Measurements from ENCODE around the gene MYO18B. TPM values are rescaled to one million over a fixed set of nuclear protein-coding genes. Genes with fewer than 3 reads are reported as not detected.

MYO18B gene
- total RNA-seq, 1 donor = 0.31 TPM

GRCh38 chr22:25847451-25847850 lies 105.5 kb downstream of the MYO18B start:
- no peak overlapping the region for H3K4me3 ChIP-seq (ENCODE audit: low read length)
- no peaks in the 10 kb centered on the region for H3K9me3 ChIP-seq (ENCODE audit: low read depth, low read length)
- no peaks in the 10 kb centered on the region for H3K4me1 ChIP-seq (ENCODE audit: insufficient read depth, low read length)
- H3K27me3 ChIP-seq (ENCODE audit: insufficient read depth, low read length) = no peaks in the 10 kb centered on the region

DNA sequence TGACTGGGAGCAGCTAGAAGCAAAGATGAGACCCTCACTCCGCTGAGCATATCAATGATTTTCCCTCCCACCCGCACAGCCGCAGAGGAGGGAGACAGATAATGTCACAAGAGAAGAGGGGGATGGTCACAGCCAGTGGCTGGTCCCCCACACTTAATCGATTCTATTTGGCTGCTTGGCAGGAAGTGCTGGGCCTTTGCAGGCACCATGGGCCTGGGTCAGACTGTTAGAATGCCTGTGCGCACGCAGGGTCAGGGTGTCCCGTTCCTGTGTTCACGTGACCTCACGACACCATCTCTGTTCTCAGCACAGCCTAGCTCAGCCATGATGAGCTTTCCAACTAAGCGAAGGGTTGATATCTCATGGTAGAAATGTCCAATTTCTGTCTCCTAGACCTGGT lies 107.0 kb downstream of the MYO18B start:
- no peak overlapping the region for H3K4me3 ChIP-seq (ENCODE audit: low read length)
- no peaks in the 10 kb centered on the region for H3K4me1 ChIP-seq (ENCODE audit: insufficient read depth, low read length)
- H3K27me3 ChIP-seq (ENCODE audit: insufficient read depth, low read length) = no peaks in the 10 kb centered on the region
- no peaks in the 10 kb centered on the region for H3K9me3 ChIP-seq (ENCODE audit: low read depth, low read length)

- Histone ChIP-seq H3K9me3 (ENCODE audit: low read depth, low read length) (no peaks in the 10 kb centered on the region), H3K4me3 (ENCODE audit: low read length) (no peak overlapping the region), H3K27me3 (ENCODE audit: insufficient read depth, low read length) (no peaks in the 10 kb centered on the region), H3K4me1 (ENCODE audit: insufficient read depth, low read length) (no peaks in the 10 kb centered on the region)
Measured at GRCh38 chr22:25849522-25849921, 107.5 kb downstream of the MYO18B start.

GRCh38 chr22:25852223-25852622 lies 110.2 kb downstream of the MYO18B start:
- no peaks in the 10 kb centered on the region for H3K9me3 ChIP-seq (ENCODE audit: low read depth, low read length)
- no peak overlapping the region for H3K4me3 ChIP-seq (ENCODE audit: low read length)
- H3K27me3 ChIP-seq (ENCODE audit: insufficient read depth, low read length) = no peaks in the 10 kb centered on the region
- no peaks in the 10 kb centered on the region for H3K4me1 ChIP-seq (ENCODE audit: insufficient read depth, low read length)

DNA sequence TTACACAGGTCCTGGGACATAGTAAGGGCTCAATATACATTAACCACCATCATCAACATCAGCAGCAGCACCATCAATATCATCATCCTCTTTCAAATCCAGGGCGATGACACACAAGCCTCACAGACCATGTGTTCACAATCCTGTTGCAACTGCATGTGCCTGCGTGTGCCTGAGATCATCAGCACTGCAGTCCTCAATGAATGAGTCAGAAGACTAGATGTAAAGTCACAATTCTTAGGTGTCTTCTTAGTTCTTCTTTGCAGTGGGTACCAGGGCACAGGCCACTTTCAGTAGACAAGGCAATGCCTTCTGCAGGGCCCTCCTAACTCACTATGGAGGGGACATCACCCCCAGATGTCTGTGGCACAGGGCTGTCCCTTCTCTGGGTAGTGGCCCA lies 111.1 kb downstream of the MYO18B start:
- H3K4me3 ChIP-seq (ENCODE audit: low read length) = no peak overlapping the region
- no peaks in the 10 kb centered on the region for H3K4me1 ChIP-seq (ENCODE audit: insufficient read depth, low read length)
- no peaks in the 10 kb centered on the region for H3K9me3 ChIP-seq (ENCODE audit: low read depth, low read length)
- H3K27me3 ChIP-seq (ENCODE audit: insufficient read depth, low read length) = no peaks in the 10 kb centered on the region

- no peak overlapping the region for H3K4me3 ChIP-seq (ENCODE audit: low read length)
- H3K9me3 ChIP-seq (ENCODE audit: low read depth, low read length) = no peaks in the 10 kb centered on the region
- no peaks in the 10 kb centered on the region for H3K4me1 ChIP-seq (ENCODE audit: insufficient read depth, low read length)
- no peaks in the 10 kb centered on the region for H3K27me3 ChIP-seq (ENCODE audit: insufficient read depth, low read length)
Measured at GRCh38 chr22:25853501-25854284, 111.7 kb downstream of the MYO18B start.

DNA sequence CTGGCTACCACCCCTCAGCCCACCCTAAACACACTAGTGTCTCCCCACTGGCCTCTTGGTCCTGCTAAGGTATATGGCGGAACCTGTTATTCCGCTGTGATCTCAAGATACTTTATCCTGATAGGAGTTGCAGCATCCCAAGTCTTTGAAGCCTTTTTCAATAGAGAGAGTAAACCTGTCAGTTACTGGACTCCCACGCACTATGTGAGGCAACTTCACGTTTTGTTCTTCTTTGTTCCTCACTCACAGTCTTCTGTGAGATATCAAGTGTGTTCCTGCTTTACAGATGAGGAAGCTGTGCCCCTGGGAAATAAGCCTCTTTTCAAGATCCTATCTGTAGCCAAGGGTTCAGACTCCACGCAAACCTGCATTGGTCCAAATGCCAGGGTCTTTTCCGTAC lies 127.8 kb downstream of the MYO18B start:
- Histone ChIP-seq H3K4me3 (ENCODE audit: low read length) (no peak overlapping the region), H3K27me3 (ENCODE audit: insufficient read depth, low read length) (no peaks in the 10 kb centered on the region), H3K9me3 (ENCODE audit: low read depth, low read length) (no peaks in the 10 kb centered on the region), H3K4me1 (ENCODE audit: insufficient read depth, low read length) (no peaks in the 10 kb centered on the region)

DNA sequence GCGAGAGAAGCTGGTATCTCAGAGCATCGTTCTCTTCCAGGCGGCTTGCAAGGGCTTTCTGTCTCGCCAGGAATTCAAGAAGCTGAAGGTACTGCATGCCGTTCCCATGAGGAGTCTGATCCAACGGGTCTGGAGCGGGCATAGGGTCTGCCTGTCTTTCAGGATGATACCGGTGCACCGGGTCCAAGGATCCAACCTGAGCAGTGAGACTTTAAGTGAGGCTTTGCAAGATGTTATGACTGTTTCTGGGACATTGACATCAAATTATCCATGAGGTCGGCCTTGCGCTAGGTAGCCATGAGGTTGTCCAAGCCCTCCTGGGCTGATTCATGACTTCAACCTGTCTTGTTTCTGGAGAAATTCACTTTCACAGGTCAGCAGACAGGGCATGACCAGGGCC lies 132.3 kb downstream of the MYO18B start:
- Histone ChIP-seq H3K27me3 (ENCODE audit: insufficient read depth, low read length) (no peaks in the 10 kb centered on the region), H3K4me3 (ENCODE audit: low read length) (no peak overlapping the region), H3K9me3 (ENCODE audit: low read depth, low read length) (no peaks in the 10 kb centered on the region), H3K4me1 (ENCODE audit: insufficient read depth, low read length) (no peaks in the 10 kb centered on the region)

GRCh38 chr22:25875461-25875860 lies 133.5 kb downstream of the MYO18B start:
- Histone ChIP-seq H3K27me3 (ENCODE audit: insufficient read depth, low read length) (no peaks in the 10 kb centered on the region), H3K9me3 (ENCODE audit: low read depth, low read length) (no peaks in the 10 kb centered on the region), H3K4me1 (ENCODE audit: insufficient read depth, low read length) (no peaks in the 10 kb centered on the region), H3K4me3 (ENCODE audit: low read length) (no peak overlapping the region)

- Histone ChIP-seq H3K9me3 (ENCODE audit: low read depth, low read length) (no peaks in the 10 kb centered on the region), H3K4me1 (ENCODE audit: insufficient read depth, low read length) (no peaks in the 10 kb centered on the region), H3K4me3 (ENCODE audit: low read length) (no peak overlapping the region), H3K27me3 (ENCODE audit: insufficient read depth, low read length) (no peaks in the 10 kb centered on the region)
Measured at GRCh38 chr22:25876871-25877270, 134.9 kb downstream of the MYO18B start.

GRCh38 chr22:25878933-25879332 lies 136.9 kb downstream of the MYO18B start:
- Histone ChIP-seq H3K4me1 (ENCODE audit: insufficient read depth, low read length) (no peaks in the 10 kb centered on the region), H3K4me3 (ENCODE audit: low read length) (no peak overlapping the region), H3K9me3 (ENCODE audit: low read depth, low read length) (no peaks in the 10 kb centered on the region), H3K27me3 (ENCODE audit: insufficient read depth, low read length) (no peaks in the 10 kb centered on the region)

GRCh38 chr22:25880524-25880923 lies 138.5 kb downstream of the MYO18B start:
- Histone ChIP-seq H3K4me3 (ENCODE audit: low read length) (no peak overlapping the region), H3K4me1 (ENCODE audit: insufficient read depth, low read length) (no peaks in the 10 kb centered on the region), H3K9me3 (ENCODE audit: low read depth, low read length) (no peaks in the 10 kb centered on the region), H3K27me3 (ENCODE audit: insufficient read depth, low read length) (no peaks in the 10 kb centered on the region)

GRCh38 chr22:25881210-25881755 lies 139.3 kb downstream of the MYO18B start:
- no peak overlapping the region for H3K4me3 ChIP-seq (ENCODE audit: low read length)
- H3K9me3 ChIP-seq (ENCODE audit: low read depth, low read length) = no peaks in the 10 kb centered on the region
- H3K4me1 ChIP-seq (ENCODE audit: insufficient read depth, low read length) = no peaks in the 10 kb centered on the region
- H3K27me3 ChIP-seq (ENCODE audit: insufficient read depth, low read length) = no peaks in the 10 kb centered on the region

DNA sequence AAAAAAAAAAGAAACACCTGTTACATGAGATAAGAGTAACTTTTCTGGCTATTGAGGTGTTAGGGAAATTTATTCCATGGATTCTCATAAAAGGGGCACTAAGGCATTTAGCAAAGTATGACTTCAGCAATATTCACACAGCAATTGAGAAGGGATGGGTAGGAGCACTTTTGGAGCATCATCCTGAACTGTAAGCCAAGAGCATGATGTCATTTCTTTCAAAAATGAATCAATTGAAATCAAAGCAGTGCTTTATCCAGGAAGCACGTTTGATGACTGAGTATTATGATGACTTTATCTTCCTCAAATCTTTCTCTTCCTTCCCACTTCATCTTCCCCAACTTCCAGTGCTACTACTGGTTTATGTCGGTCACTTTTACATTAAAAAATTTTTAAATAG lies 140.4 kb downstream of the MYO18B start:
- no peaks in the 10 kb centered on the region for H3K4me1 ChIP-seq (ENCODE audit: insufficient read depth, low read length)
- no peaks in the 10 kb centered on the region for H3K9me3 ChIP-seq (ENCODE audit: low read depth, low read length)
- H3K27me3 ChIP-seq (ENCODE audit: insufficient read depth, low read length) = no peaks in the 10 kb centered on the region
- no peak overlapping the region for H3K4me3 ChIP-seq (ENCODE audit: low read length)

DNA sequence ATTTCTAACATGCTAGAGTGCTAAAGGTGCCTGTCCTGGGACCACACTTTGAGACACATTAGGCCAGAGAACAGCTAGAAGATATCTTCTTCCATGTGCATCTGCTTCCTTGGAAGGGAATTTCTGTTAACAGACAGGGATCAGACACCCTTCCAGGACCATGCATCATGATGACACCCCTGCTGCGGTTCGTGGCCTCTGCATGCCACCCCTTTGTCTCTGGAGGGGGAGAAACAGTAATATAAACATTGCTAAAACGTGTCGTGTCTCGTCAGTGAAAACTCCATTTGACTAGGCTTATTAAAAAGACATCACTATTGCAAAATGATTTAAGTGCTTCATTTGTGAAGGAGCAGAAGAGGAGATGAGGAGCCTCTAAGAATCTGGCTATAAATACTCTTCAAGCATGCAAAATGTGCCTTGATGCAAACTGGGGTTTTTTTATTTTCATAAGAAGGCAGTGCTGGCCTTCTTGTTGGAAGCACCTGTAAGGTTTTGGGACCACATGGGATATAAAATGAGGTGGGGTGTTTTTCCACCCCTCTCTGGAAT lies 141.6 kb downstream of the MYO18B start:
- Histone ChIP-seq H3K4me3 (ENCODE audit: low read length) (no peak overlapping the region), H3K27me3 (ENCODE audit: insufficient read depth, low read length) (no peaks in the 10 kb centered on the region), H3K9me3 (ENCODE audit: low read depth, low read length) (no peaks in the 10 kb centered on the region), H3K4me1 (ENCODE audit: insufficient read depth, low read length) (no peaks in the 10 kb centered on the region)

DNA sequence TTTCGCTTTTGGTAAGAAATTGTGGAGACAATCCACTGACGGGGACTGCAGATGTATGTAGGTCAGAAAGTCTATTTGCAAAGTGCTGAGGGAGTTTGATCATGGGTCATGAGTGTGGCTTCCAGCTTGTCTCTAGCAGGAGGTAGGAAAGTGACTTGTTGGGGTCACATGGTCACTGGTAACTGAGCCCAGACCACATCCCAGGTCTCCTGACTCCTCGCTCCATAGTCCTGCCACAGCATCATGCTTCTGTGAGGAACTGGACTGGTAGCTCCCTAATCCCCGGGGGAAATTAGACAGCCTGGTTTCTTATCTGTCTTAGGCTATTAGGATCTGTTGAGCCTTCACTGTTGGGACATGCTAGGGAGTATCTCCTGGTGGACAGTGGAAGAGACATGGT lies 142.1 kb downstream of the MYO18B start:
- H3K9me3 ChIP-seq (ENCODE audit: low read depth, low read length) = no peaks in the 10 kb centered on the region
- H3K4me3 ChIP-seq (ENCODE audit: low read length) = no peak overlapping the region
- no peaks in the 10 kb centered on the region for H3K27me3 ChIP-seq (ENCODE audit: insufficient read depth, low read length)

More for the DNA sequence above, 142.1 kb downstream of the MYO18B start:
- H3K4me1 ChIP-seq (ENCODE audit: insufficient read depth, low read length) = no peaks in the 10 kb centered on the region

All from mononuclear cell (primary cell).